HG02981 (cell line): ENCODE measurements around the gene TIMP4.

ENCODE experiments used
- ATAC-seq: cut with Tn5 transposase; IDR thresholded peaks from one replicate; pipeline ENCODE4 v1.9.1; 2021; ENCODE audit warnings: mild to moderate bottlenecking, moderate library complexity; ENCODE audit not compliant: unreplicated experiment

The TIMP4 gene

GRCh38 chr3:12148183-12148940 is 10.3 kb downstream of the TIMP4 start:
- no peak for ATAC-seq

GRCh38 chr3:12147049-12147780 is 11.5 kb downstream of the TIMP4 start:
- ATAC-seq: no peak

- ATAC-seq: no peak
These were observed 14.7 kb downstream of the TIMP4 start for GRCh38 chr3:12143949-12144504.

- no peak for ATAC-seq
These were observed 16.2 kb downstream of the TIMP4 start for GRCh38 chr3:12142476-12142875.

- ATAC-seq: no peak
These were observed 17.4 kb downstream of the TIMP4 start for GRCh38 chr3:12141350-12141749.

- no peak for ATAC-seq
These were observed 19.6 kb downstream of the TIMP4 start for GRCh38 chr3:12139111-12139511.

- ATAC-seq: peak; percentile 48
These were observed 20.7 kb downstream of the TIMP4 start for GRCh38 chr3:12138044-12138443.

- no peak for ATAC-seq
These were observed 22.3 kb downstream of the TIMP4 start for GRCh38 chr3:12136371-12136770.

- peak; percentile 85 for ATAC-seq
These were observed 23.6 kb downstream of the TIMP4 start for GRCh38 chr3:12135029-12135657.

GRCh38 chr3:12132881-12133280 is 25.8 kb downstream of the TIMP4 start:
- no peak for ATAC-seq

GRCh38 chr3:12131351-12132090 is 27.2 kb downstream of the TIMP4 start:
- no peak for ATAC-seq

- no peak for ATAC-seq
These were observed 31.3 kb downstream of the TIMP4 start for GRCh38 chr3:12127391-12127790.

GRCh38 chr3:12125772-12126171 is 32.9 kb downstream of the TIMP4 start:
- ATAC-seq: no peak

- no peak for ATAC-seq
These were observed 37.2 kb downstream of the TIMP4 start for GRCh38 chr3:12121466-12121865.

GRCh38 chr3:12120374-12121140 is 38.2 kb downstream of the TIMP4 start:
- ATAC-seq: no peak

- ATAC-seq: no peak
These were observed 41.2 kb downstream of the TIMP4 start for GRCh38 chr3:12117473-12117872.

- no peak for ATAC-seq
These were observed 41.8 kb downstream of the TIMP4 start for GRCh38 chr3:12116870-12117269.

GRCh38 chr3:12115849-12116248 is 42.9 kb downstream of the TIMP4 start:
- ATAC-seq: no peak

- ATAC-seq: no peak
These were observed 43.6 kb downstream of the TIMP4 start for GRCh38 chr3:12115104-12115503.

GRCh38 chr3:12114251-12114650 is 44.5 kb downstream of the TIMP4 start:
- no peak for ATAC-seq
